ENCODE results near the gene SPG11. TPM values are rescaled to one million over a fixed set of nuclear protein-coding genes. Genes with fewer than 3 reads are reported as not detected.

Gene SPG11
- total and polyA plus RNA-seq, 9 of the 15 experiments (the other 6 are each of a cell fraction or from before 2014, with no cell fraction given) = 23.3 to 71.2 (median 45.6) TPM

DNA sequence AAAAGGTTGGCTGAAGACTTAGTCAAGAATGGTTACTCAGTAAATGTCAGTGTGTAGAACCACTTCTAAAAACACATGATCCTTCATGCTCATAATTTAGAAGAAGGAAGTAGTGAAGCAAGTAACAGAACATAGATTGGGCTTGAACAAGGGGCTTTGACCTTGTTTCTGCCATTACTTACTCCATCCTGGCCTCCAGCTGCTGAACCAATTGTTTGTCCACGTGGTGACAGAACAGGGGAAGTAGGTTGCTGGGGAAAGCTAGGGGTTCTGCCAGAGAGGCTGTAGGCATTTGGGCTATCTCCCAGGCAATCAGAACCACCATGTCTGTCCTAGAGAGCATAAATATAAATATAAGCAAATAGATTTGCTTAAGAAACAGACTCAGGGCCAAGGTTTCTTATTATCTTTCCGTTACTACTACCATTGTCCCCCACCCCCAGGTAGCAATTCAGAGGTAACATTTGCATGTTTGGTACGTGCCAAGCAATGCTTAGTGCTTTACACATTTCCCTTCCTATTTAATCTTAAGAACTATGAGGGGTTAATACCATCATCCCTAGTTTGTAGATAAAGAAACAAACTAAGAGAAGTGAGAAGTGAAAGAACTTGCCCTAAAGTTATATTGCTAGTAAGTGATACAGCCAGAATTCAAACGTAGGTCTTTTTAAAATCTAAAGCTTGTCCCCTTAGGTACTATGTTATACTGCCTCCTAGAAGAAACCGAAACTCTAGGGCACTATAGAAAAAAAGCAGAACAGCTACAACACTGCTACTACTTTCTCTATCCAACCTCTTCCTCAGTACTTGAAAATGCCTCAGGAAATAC lies 3.0 kb upstream of the SPG11 start (continued):
- TF ChIP-seq, protein P1, sequence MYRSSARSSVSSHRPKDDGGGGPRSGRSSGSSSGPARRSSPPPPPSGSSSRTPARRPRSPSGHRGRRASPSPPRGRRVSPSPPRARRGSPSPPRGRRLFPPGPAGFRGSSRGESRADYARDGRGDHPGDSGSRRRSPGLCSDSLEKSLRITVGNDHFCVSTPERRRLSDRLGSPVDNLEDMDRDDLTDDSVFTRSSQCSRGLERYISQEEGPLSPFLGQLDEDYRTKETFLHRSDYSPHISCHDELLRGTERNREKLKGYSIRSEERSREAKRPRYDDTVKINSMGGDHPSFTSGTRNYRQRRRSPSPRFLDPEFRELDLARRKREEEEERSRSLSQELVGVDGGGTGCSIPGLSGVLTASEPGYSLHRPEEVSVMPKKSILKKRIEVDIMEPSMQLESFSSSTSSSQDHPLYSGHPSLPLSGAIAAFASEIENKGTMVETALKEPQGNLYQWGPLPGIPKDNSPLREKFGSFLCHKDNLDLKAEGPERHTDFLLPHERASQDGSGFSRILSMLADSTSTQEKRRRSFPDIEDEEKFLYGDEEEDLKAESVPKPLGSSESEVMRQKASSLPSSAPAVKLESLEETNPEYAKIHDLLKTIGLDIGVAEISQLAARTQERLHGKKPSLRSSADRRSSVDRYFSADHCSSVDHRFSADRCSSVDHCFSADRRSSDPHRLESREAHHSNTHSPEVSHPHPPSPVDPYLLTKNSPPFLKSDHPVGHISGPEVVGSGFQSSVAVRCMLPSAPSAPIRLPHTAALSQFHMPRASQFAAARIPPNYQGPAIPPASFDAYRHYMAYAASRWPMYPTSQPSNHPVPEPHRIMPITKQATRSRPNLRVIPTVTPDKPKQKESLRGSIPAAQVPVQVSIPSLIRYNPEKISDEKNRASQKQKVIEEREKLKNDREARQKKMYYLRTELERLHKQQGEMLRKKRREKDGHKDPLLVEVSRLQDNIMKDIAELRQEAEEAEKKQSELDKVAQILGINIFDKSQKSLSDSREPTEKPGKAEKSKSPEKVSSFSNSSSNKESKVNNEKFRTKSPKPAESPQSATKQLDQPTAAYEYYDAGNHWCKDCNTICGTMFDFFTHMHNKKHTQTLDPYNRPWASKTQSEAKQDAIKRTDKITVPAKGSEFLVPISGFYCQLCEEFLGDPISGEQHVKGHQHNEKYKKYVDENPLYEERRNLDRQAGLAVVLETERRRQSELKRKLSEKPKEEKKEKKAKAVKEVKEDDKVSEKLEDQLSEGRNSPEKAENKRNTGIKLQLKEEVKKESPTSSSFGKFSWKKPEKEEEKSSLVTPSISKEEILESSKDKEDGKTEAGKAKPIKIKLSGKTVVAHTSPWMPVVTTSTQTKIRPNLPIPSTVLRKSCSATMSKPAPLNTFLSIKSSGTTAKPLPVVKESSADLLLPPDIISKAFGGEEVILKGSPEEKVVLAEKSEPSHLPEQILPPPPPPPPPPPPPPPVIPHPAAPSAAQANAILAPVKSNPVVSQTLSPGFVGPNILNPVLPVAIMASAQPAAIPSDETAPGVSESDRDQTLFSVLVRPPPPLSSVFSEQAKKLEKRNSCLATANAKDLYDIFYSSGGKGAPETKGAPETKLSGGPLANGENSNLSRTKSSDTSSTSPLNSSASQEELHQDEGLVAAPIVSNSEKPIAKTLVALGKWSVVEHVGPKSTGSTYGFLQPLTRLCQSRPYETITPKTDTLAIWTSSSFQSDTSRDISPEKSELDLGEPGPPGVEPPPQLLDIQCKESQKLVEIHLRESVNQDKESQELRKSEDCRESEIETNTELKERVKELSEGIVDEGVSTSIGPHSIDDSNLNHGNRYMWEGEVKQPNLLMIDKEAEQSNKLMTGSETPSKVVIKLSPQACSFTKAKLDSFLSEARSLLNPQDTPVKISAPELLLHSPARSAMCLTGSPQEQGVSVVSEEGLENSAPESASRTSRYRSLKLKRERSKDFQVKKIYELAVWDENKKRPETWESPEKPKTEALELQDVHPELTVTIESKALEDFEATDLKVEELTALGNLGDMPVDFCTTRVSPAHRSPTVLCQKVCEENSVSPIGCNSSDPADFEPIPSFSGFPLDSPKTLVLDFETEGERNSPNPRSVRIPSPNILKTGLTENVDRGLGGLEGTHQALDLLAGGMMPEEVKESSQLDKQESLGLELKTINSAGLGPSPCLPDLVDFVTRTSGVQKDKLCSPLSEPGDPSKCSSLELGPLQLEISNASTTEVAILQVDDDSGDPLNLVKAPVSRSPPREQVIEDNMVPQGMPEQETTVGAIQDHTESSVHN (IDR thresholded peaks at IDR 0.05; ENCODE audit: borderline replicate concordance in 1 of 2, low read depth in 1 of 2) = no peak
- TF ChIP-seq, protein P2, sequence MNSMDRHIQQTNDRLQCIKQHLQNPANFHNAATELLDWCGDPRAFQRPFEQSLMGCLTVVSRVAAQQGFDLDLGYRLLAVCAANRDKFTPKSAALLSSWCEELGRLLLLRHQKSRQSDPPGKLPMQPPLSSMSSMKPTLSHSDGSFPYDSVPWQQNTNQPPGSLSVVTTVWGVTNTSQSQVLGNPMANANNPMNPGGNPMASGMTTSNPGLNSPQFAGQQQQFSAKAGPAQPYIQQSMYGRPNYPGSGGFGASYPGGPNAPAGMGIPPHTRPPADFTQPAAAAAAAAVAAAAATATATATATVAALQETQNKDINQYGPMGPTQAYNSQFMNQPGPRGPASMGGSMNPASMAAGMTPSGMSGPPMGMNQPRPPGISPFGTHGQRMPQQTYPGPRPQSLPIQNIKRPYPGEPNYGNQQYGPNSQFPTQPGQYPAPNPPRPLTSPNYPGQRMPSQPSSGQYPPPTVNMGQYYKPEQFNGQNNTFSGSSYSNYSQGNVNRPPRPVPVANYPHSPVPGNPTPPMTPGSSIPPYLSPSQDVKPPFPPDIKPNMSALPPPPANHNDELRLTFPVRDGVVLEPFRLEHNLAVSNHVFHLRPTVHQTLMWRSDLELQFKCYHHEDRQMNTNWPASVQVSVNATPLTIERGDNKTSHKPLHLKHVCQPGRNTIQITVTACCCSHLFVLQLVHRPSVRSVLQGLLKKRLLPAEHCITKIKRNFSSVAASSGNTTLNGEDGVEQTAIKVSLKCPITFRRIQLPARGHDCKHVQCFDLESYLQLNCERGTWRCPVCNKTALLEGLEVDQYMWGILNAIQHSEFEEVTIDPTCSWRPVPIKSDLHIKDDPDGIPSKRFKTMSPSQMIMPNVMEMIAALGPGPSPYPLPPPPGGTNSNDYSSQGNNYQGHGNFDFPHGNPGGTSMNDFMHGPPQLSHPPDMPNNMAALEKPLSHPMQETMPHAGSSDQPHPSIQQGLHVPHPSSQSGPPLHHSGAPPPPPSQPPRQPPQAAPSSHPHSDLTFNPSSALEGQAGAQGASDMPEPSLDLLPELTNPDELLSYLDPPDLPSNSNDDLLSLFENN (IDR thresholded peaks at IDR 0.05; ENCODE audit: low read depth in 2 of 2, low read length in 2 of 2) = no peak
- TF ChIP-seq HMGN3 (IDR thresholded peaks at IDR 0.05; ENCODE audit: borderline replicate concordance, extremely low read depth, insufficient read length, low read depth, low read length) = no peak
- TF ChIP-seq, protein P3, sequence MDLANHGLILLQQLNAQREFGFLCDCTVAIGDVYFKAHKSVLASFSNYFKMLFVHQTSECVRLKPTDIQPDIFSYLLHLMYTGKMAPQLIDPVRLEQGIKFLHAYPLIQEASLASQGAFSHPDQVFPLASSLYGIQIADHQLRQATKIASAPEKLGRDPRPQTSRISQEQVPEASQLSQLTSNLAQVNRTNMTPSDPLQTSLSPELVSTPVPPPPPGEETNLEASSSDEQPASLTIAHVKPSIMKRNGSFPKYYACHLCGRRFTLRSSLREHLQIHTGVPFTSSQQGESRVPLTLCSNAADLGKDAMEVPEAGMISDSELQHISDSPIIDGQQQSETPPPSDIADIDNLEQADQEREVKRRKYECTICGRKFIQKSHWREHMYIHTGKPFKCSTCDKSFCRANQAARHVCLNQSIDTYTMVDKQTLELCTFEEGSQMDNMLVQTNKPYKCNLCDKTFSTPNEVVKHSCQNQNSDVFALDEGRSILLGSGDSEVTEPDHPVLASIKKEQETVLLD (IDR thresholded peaks at IDR 0.05) = no peak
- TF ChIP-seq PCBP1 (IDR thresholded peaks at IDR 0.05; ENCODE audit: low read depth, low read length, poor library complexity, severe bottlenecking) = no peak
- no peak for TF ChIP-seq ELF1 (tag; IDR thresholded peaks at IDR 0.05)
- TF ChIP-seq NR3C1 (CRISPR knock-in tag; IDR thresholded peaks at IDR 0.05) = no peak

Measured in K562 (cell line).